ENCODE data around the gene PPP4R4.

DNA sequence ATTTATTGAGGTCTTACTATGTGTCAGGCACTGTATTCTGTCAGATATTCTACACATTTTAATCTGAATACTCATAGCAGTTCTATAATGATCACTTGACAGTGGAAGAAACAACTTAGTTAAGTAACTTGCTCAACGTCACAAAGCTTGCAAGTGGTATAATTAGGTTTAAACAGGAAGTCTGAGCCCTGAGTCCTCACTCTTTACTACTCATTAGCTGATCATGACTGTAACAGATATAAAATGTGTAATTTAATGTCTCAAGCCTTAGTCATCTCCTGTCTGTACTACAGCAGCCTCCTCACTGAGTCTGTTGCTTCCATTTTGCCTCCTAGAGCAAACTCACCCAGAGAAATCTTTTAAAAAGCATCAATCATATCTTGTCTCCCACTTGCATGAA is 38.9 kb downstream of the PPP4R4 start:
- TF ChIP-seq, protein P1, sequence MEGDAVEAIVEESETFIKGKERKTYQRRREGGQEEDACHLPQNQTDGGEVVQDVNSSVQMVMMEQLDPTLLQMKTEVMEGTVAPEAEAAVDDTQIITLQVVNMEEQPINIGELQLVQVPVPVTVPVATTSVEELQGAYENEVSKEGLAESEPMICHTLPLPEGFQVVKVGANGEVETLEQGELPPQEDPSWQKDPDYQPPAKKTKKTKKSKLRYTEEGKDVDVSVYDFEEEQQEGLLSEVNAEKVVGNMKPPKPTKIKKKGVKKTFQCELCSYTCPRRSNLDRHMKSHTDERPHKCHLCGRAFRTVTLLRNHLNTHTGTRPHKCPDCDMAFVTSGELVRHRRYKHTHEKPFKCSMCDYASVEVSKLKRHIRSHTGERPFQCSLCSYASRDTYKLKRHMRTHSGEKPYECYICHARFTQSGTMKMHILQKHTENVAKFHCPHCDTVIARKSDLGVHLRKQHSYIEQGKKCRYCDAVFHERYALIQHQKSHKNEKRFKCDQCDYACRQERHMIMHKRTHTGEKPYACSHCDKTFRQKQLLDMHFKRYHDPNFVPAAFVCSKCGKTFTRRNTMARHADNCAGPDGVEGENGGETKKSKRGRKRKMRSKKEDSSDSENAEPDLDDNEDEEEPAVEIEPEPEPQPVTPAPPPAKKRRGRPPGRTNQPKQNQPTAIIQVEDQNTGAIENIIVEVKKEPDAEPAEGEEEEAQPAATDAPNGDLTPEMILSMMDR (IDR thresholded peaks at IDR 0.05) = no peak
- TF ChIP-seq POLR2A (IDR thresholded peaks at IDR 0.05) = no peak
